Mucosa of rectum (tissue), 2 donors: ENCODE measurements around the gene CUX1.
"Not testable (repeated sequence)": the region's sequence is repeated elsewhere in the genome, so short reads cannot be mapped to it uniquely, and the experiment has no call there.

ENCODE experiments used
- H3K27ac ChIP-seq, 2 donors: one replicate each; pipeline ENCODE4 v1.7.0; 2013; ENCODE audit warnings: inconsistent platforms in 2 of 2, low read depth in 2 of 2, low read length in 2 of 2
- H3K27me3 ChIP-seq, 2 donors: one replicate each; pipeline ENCODE4 v1.7.0; 2013; ENCODE audit warnings: low read length in 2 of 2; ENCODE audit not compliant: control insufficient read depth in 2 of 2, insufficient read depth in 2 of 2
- H3K36me3 ChIP-seq, 2 donors: one replicate each; pipeline ENCODE4 v1.7.0; 2013; ENCODE audit warnings: low read length in 2 of 2; ENCODE audit not compliant: control insufficient read depth in 2 of 2, insufficient read depth in 2 of 2
- H3K4me1 ChIP-seq, 2 donors: one replicate each; pipeline ENCODE4 v1.7.0; 2013; ENCODE audit warnings: low read length in 2 of 2, mild to moderate bottlenecking in 1 of 2; ENCODE audit not compliant: control insufficient read depth in 2 of 2, insufficient read depth in 2 of 2
- H3K4me3 ChIP-seq, 2 donors: one replicate each; pipeline ENCODE4 v1.7.0; 2013; ENCODE audit warnings: low read length in 2 of 2
- H3K9ac ChIP-seq, 2 donors: one replicate each; pipeline ENCODE4 v1.7.0; 2013; ENCODE audit warnings: low read length in 2 of 2, low read depth in 1 of 2, mild to moderate bottlenecking in 1 of 2
- H3K9me3 ChIP-seq, 2 donors: one replicate each; pipeline ENCODE4 v1.7.0; 2013; ENCODE audit warnings: low read length in 2 of 2; ENCODE audit not compliant: control insufficient read depth in 2 of 2
- donor health status: healthy.
- donor health status: Normal muscosa, but diverticular disease.

Gene CUX1

DNA sequence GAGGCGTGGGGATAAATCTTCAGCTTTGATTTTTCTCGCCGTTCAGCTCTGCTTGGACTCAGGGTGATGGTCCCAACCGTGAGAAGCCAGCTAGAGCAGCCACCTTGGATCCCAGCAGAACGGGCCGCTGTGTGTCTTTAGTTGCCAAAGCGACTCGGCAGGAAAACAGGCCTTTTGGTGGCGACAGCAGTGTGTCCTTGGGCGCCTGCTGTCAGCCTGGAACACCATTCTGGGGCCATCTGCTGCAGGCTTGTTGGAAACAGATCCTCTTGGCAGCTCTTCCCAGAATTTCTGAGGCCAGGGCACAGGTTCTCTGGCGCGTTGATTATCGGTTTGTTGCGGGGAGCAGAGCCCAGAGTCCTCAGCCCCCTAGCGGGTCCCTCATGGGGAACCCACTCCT, 97.6 kb downstream of the CUX1 start:
- H3K4me3 ChIP-seq = no peak overlapping the region
- H3K9me3 ChIP-seq = no peaks in the 10 kb centered on the region
- no peaks in the 10 kb centered on the region for H3K27me3 ChIP-seq
- peaks cover 0 to 6% of the 10 kb centered on the region in 2 donors for H3K4me1 ChIP-seq
- peaks cover 27% of the 10 kb centered on the region in 2 donors for H3K36me3 ChIP-seq
- H3K27ac ChIP-seq = no peak overlapping the region
- no peak overlapping the region for H3K9ac ChIP-seq

DNA sequence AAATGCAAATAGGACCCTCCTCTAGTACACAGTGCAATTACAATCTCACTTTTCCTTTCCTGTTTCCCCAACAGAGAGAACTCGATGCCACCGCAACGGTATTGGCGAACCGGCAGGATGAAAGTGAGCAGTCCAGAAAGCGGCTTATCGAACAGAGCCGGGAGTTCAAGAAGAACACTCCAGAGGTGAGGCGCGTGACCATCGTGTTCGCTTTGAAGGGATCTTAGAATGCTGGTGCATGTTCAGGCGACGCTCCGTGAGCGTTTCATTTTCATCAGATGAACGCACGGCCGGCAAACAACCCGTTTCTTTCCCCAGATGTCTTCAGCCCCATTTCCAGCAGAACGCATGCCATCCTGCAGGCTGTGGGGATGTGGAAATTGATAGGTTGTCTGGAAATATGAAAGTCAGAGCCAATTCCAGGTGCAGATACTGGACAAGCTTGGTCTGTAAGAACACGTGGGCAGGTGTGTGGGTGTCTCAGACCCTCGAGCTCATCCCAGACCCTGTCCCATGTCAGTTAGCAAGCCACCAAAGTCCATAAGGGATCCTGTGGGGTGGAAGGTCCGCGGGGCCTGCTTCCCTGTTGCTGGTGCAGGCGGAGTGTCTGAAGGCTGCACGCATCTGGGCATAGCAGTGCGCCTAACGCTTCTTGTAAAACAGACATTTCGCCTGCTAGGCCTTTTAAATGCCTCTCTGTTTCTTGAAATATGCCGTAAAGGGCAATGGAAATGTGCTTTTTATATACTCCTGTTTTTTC, 98.8 kb downstream of the CUX1 start:
- no peaks in the 10 kb centered on the region for H3K9me3 ChIP-seq
- no peak overlapping the region for H3K4me3 ChIP-seq
- peaks cover 27% of the 10 kb centered on the region in 2 donors for H3K36me3 ChIP-seq
- no peaks in the 10 kb centered on the region for H3K27me3 ChIP-seq
- H3K9ac ChIP-seq = no peak overlapping the region
- peaks cover 0 to 6% of the 10 kb centered on the region in 2 donors for H3K4me1 ChIP-seq
- H3K27ac ChIP-seq = no peak overlapping the region

GRCh38 chr7:101916876-101917275, 99.5 kb downstream of the CUX1 start:
- H3K9ac ChIP-seq = no peak overlapping the region
- no peak overlapping the region for H3K27ac ChIP-seq
- H3K36me3 ChIP-seq = peaks cover 27% of the 10 kb centered on the region in 2 donors
- H3K4me1 ChIP-seq = peaks cover 0 to 6% of the 10 kb centered on the region in 2 donors
- H3K4me3 ChIP-seq = no peak overlapping the region
- no peaks in the 10 kb centered on the region for H3K9me3 ChIP-seq
- no peaks in the 10 kb centered on the region for H3K27me3 ChIP-seq

- H3K27ac ChIP-seq = no peak overlapping the region
- no peak overlapping the region for H3K4me3 ChIP-seq
- H3K27me3 ChIP-seq = no peaks in the 10 kb centered on the region
- no peak overlapping the region for H3K9ac ChIP-seq
- H3K4me1 ChIP-seq = peaks cover 0 to 4% of the 10 kb centered on the region in 2 donors
- peaks cover 27% of the 10 kb centered on the region in 2 donors for H3K36me3 ChIP-seq
- H3K9me3 ChIP-seq = no peaks in the 10 kb centered on the region
These were observed 100.1 kb downstream of the CUX1 start for GRCh38 chr7:101917566-101917965.

DNA sequence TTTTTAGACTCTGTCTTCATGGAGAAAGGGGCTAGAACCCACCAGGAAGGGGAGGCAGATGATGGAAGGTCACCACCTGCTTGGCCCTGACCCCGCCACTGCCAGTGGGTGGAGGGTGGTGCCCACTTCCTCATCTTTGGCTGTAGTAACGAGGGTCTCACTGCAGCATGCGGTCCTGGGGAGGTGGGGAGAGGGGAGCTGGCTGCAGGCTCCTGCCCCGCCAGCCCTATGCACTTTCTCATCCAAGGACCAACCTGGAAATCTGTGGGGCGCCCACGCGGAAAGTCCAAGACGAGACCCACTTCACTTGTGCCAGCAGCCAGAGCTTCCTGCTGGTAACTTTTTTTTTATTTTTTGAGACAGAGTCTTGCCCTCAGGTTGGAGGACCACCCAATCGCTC, 101.0 kb downstream of the CUX1 start:
- Histone ChIP-seq H3K9me3 (no peaks in the 10 kb centered on the region), H3K36me3 (peaks cover 27% of the 10 kb centered on the region in 2 donors), H3K4me1 (no peaks in the 10 kb centered on the region), H3K9ac (no peak overlapping the region), H3K4me3 (no peak overlapping the region), H3K27me3 (no peaks in the 10 kb centered on the region), H3K27ac (no peak overlapping the region)

DNA sequence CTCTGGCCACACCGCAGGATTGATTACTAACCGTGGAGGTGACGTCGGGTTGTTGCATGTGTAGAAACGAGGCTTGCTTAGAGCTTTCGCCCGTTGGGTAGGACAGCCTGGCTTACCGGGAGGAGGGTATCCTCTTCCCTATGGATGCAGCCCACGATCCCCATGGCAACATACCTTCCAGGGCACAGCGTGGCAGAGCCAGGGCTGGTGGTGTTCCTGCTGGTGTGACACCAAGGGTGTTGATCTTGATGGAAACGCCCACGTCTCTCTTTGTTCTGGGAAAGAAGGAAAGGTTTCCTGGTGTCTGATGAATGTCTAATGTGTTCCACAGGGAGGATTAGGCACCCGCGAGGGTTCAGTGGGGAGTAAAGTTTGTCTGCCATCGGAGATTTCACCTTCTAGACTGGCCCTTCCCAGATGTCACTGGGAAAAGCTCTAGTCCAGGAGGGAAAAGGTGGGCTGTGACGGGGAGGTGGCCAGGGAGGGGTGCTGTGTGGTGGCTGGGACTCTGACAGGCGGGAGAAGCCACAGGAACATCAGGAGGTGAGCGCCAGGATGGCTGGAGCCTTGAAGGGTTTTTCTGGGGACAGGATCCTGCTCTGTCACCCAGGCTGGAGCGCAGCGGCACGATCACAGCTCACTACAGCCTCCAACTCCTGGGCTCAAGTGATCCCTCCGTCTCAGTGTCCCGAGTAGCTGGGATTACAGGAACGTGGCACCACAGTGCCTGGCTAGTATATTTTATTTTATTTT, 102.1 kb downstream of the CUX1 start:
- Histone ChIP-seq H3K27ac (no peak overlapping the region), H3K27me3 (no peaks in the 10 kb centered on the region), H3K4me3 (no peak overlapping the region), H3K4me1 (no peaks in the 10 kb centered on the region), H3K36me3 (peaks cover 27% of the 10 kb centered on the region in 2 donors), H3K9me3 (no peaks in the 10 kb centered on the region), H3K9ac (no peak overlapping the region)

DNA sequence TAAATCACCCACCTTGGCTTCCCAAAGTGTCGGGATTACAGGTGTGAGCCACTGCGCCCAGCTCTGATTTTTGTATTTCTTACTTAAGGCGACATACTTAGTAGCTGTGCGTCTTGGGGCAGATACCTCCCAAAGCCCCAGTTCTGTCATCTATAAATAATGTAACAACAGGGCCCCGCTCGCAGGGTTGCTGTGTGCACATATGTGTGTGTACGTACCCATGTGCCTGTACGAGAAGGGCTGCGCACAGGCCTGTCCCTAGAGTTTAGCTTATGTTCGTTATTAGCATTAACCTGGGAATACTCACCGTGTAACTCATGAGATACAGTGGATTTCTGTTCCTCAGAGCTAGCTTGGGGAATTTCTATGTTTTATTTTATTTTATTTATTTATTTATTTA, 103.6 kb downstream of the CUX1 start:
- Histone ChIP-seq H3K27me3 (no peaks in the 10 kb centered on the region), H3K9me3 (no peaks in the 10 kb centered on the region), H3K9ac (no peak overlapping the region), H3K36me3 (peaks cover 22 to 23% of the 10 kb centered on the region in 2 donors), H3K27ac (no peak overlapping the region), H3K4me1 (no peaks in the 10 kb centered on the region), H3K4me3 (no peak overlapping the region)

GRCh38 chr7:101921546-101922489, 104.4 kb downstream of the CUX1 start:
- H3K4me1 ChIP-seq, H3K9ac ChIP-seq, H3K4me3 ChIP-seq, H3K27ac ChIP-seq, H3K27me3 ChIP-seq, H3K9me3 ChIP-seq: not testable (repeated sequence)
- peaks cover 14 to 17% of the 10 kb centered on the region in 2 donors for H3K36me3 ChIP-seq

DNA sequence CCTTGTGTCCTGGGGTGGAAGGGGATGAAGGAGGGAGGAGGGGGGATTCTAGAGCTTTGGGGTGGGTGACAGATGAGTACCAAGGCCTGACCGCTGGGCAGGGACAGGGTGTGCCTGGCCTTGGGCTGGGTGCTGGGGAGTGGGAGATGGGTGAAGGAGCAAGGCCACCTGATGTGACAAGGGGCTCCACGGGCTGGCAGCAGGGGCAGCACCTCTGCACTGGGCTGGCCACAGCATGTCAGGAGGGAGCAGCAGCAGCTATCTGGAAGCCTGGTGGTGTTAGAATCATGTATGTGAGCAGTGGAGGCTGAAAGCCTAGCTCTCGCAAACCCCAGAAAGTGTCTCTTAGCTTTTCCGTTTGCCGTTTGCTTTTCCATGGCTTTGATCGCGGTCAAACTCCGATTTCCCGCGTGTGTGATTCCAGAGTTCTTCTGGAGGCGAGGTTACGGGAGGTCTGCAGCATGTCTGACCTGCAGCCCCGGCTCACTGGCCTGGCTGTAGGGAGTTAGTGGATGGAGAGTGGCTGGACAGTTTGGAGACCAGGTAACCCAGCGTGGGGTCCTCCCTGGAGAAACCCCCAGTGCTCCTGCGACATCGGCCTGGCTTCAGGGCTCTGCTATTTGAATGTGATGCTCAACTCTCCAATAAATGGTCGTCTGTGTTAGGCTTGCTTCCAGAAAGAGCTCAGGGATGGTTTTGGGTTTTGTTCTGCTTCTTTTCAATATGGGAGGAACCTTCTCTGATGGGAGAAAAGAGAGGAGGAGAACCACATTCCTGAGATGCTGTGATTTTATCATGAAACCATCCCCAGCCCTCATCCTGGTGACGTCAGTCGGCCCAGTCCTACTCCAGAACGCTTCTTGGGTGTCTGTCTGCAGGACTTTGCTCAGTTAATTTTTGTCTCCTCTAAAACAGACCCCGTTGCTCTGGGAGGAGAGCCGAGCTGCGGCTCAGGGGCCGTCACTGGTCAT, 105.5 kb downstream of the CUX1 start:
- Histone ChIP-seq H3K9me3 (no peaks in the 10 kb centered on the region), H3K9ac (no peak overlapping the region), H3K27me3 (no peaks in the 10 kb centered on the region), H3K4me1 (no peaks in the 10 kb centered on the region), H3K4me3 (no peak overlapping the region), H3K27ac (no peak overlapping the region), H3K36me3 (peaks cover 11 to 13% of the 10 kb centered on the region in 2 donors)
